HL-60 (cell line): ENCODE results near the gene C10orf143.

Experiments
- GABPA ChIP-seq: IDR thresholded peaks from 2 replicates; pipeline ENCODE4 v1.6.1; 2012; ENCODE audit warnings: low read depth
- POLR2AphosphoS5 ChIP-seq: IDR thresholded peaks from 2 replicates; pipeline ENCODE4 v1.6.1; 2012; ENCODE audit warnings: low read depth
- SPI1 ChIP-seq: IDR thresholded peaks from 2 replicates; pipeline ENCODE4 v1.6.1; 2012; ENCODE audit warnings: low read depth, mild to moderate bottlenecking, borderline replicate concordance
- TF ChIP-seq, protein P1 (sequence below): IDR thresholded peaks from 2 replicates; pipeline ENCODE4 v1.6.1; 2012; ENCODE audit warnings: low read depth; ENCODE audit not compliant: insufficient replicate concordance
- TF ChIP-seq, protein P2 (sequence below): IDR thresholded peaks from one replicate; pipeline ENCODE4 v1.5.1; 2011; ENCODE audit warnings: low read length, control low read depth, inconsistent platforms; ENCODE audit not compliant: insufficient read depth

GRCh38 chr10:130049244-130049643 is 61.4 kb downstream of the C10orf143 start:
- TF ChIP-seq, protein P1, sequence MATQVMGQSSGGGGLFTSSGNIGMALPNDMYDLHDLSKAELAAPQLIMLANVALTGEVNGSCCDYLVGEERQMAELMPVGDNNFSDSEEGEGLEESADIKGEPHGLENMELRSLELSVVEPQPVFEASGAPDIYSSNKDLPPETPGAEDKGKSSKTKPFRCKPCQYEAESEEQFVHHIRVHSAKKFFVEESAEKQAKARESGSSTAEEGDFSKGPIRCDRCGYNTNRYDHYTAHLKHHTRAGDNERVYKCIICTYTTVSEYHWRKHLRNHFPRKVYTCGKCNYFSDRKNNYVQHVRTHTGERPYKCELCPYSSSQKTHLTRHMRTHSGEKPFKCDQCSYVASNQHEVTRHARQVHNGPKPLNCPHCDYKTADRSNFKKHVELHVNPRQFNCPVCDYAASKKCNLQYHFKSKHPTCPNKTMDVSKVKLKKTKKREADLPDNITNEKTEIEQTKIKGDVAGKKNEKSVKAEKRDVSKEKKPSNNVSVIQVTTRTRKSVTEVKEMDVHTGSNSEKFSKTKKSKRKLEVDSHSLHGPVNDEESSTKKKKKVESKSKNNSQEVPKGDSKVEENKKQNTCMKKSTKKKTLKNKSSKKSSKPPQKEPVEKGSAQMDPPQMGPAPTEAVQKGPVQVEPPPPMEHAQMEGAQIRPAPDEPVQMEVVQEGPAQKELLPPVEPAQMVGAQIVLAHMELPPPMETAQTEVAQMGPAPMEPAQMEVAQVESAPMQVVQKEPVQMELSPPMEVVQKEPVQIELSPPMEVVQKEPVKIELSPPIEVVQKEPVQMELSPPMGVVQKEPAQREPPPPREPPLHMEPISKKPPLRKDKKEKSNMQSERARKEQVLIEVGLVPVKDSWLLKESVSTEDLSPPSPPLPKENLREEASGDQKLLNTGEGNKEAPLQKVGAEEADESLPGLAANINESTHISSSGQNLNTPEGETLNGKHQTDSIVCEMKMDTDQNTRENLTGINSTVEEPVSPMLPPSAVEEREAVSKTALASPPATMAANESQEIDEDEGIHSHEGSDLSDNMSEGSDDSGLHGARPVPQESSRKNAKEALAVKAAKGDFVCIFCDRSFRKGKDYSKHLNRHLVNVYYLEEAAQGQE = no peak
- TF ChIP-seq, protein P2, sequence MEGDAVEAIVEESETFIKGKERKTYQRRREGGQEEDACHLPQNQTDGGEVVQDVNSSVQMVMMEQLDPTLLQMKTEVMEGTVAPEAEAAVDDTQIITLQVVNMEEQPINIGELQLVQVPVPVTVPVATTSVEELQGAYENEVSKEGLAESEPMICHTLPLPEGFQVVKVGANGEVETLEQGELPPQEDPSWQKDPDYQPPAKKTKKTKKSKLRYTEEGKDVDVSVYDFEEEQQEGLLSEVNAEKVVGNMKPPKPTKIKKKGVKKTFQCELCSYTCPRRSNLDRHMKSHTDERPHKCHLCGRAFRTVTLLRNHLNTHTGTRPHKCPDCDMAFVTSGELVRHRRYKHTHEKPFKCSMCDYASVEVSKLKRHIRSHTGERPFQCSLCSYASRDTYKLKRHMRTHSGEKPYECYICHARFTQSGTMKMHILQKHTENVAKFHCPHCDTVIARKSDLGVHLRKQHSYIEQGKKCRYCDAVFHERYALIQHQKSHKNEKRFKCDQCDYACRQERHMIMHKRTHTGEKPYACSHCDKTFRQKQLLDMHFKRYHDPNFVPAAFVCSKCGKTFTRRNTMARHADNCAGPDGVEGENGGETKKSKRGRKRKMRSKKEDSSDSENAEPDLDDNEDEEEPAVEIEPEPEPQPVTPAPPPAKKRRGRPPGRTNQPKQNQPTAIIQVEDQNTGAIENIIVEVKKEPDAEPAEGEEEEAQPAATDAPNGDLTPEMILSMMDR = no peak
- no peak for TF ChIP-seq POLR2AphosphoS5
- TF ChIP-seq GABPA = no peak
- TF ChIP-seq SPI1 = no peak
